Measurements from ENCODE around the gene SESTD1. TPM values are rescaled to one million over a fixed set of nuclear protein-coding genes. Genes with fewer than 3 reads are reported as not detected.

The SESTD1 gene
- total and polyA plus RNA-seq, 2 of the 13 experiments (the other 11 are each of a cell fraction or from before 2014, with no cell fraction given), result 74.4 to 101 TPM

- no peak for TF ChIP-seq ZNF674 (CRISPR knock-in tag; IDR thresholded peaks at IDR 0.05; ENCODE audit: low read depth)
- no peak for TF ChIP-seq SOX6 (IDR thresholded peaks at IDR 0.05)
- peak; percentile 62 for TF ChIP-seq SOX6 (CRISPR knock-in tag; IDR thresholded peaks at IDR 0.05)
- peak; percentile 75; the same call in 1 of the 2 replicates for TF ChIP-seq SOX5 (CRISPR knock-in tag; IDR thresholded peaks at IDR 0.05; ENCODE audit: borderline replicate concordance)
These were observed 84.4 kb downstream of the SESTD1 start (continued) for GRCh38 chr2:179180242-179180641.

- no peak overlapping the region for H3K27ac ChIP-seq (ENCODE audit: extremely low read length, insufficient read depth, low read length)
- POLR2A ChIA-PET, result no interaction called here
- no TSS peak for BruUV-seq (replicated peaks)
These were observed 84.9 kb downstream of the SESTD1 start for GRCh38 chr2:179179719-179180118.

GRCh38 chr2:179177694-179178093, 86.9 kb downstream of the SESTD1 start:
- intact Hi-C loops (cut with micrococcal nuclease; ENCODE audit: unreplicated experiment) (no loop called here), in situ Hi-C loops (cut with HindIII; ENCODE audit: extremely low pct_ligation_motif_present, low pct_unique_long_range_greater_than_20kb) (no loop called here)
- CTCF ChIA-PET (ENCODE audit: low intra/inter-chr PET ratio, low total read pairs), result no interaction called here
- BruUV-seq (replicated peaks), result no TSS peak
- Histone ChIP-seq H4K20me1 (ENCODE audit: insufficient read depth, low read length) (peaks cover 37% of the 10 kb centered on the region; the same call in 1 of the 2 replicates), H3K27ac (ENCODE audit: extremely low read length, insufficient read depth, low read length) (no peak overlapping the region), H3K27me3 (ENCODE audit: control insufficient read depth in 1 of 2, insufficient read depth in 2 of 2, low read length in 2 of 2) (no peaks in the 10 kb centered on the region), H3K9ac (ENCODE audit: insufficient read depth, low read depth, low read length) (no peak overlapping the region), H3K4me2 (ENCODE audit: low read depth, low read length) (no peak overlapping the region), H3K79me2 (ENCODE audit: insufficient read depth, low read length) (peaks cover 14% of the 10 kb centered on the region), H3K9me3 (ENCODE audit: low read length) (no peaks in the 10 kb centered on the region), H3K36me3 (replicated peaks in 1 of 2; ENCODE audit: control insufficient read depth in 1 of 2, insufficient read depth in 2 of 2, low read length in 2 of 2) (peaks cover 18 to 75% of the 10 kb centered on the region in 2 experiments), H3K4me1 (ENCODE audit: insufficient read depth, low read length) (peaks cover 44% of the 10 kb centered on the region), H3K4me3 (replicated peaks in 1 of 3; ENCODE audit: insufficient read depth in 1 of 3, low read depth in 2 of 3, low read length in 3 of 3) (no peak overlapping the region), H2AFZ (ENCODE audit: low read length) (no peak overlapping the region)
- FAIRE-seq, result no peak
- no peak for ATAC-seq
- no peak for DNase-seq (ENCODE audit: low spot score)
- POLR2A ChIA-PET, result no interaction called here
- 96% methylated on average over 1 of the region's 1 CpG for WGBS (ENCODE audit: low lambda C conversion rate)
- no peak for TF ChIP-seq HNRNPUL1 (IDR thresholded peaks at IDR 0.05; ENCODE audit: low read depth, low read length)
- no peak for TF ChIP-seq AHDC1 (CRISPR knock-in tag; IDR thresholded peaks at IDR 0.05; ENCODE audit: borderline replicate concordance)
- TF ChIP-seq ZNF543 (CRISPR knock-in tag; IDR thresholded peaks at IDR 0.05), result no peak
- TF ChIP-seq JUNB (CRISPR knock-in tag; IDR thresholded peaks at IDR 0.05; ENCODE audit: borderline replicate concordance), result no peak
- no peak for TF ChIP-seq ARNT2 (CRISPR knock-in tag; IDR thresholded peaks at IDR 0.05; ENCODE audit: low read depth)
- no peak for TF ChIP-seq GPN1 (CRISPR knock-in tag; IDR thresholded peaks at IDR 0.05; ENCODE audit: borderline replicate concordance)

More at GRCh38 chr2:179179719-179180118, 84.9 kb downstream of the SESTD1 start:
- Histone ChIP-seq H3K4me1 (ENCODE audit: insufficient read depth, low read length) (peaks cover 35% of the 10 kb centered on the region), H3K9ac (ENCODE audit: insufficient read depth, low read depth, low read length) (no peak overlapping the region), H3K27me3 (ENCODE audit: control insufficient read depth in 1 of 2, insufficient read depth in 2 of 2, low read length in 2 of 2) (no peaks in the 10 kb centered on the region), H3K4me3 (replicated peaks in 1 of 3; ENCODE audit: insufficient read depth in 1 of 3, low read depth in 2 of 3, low read length in 3 of 3) (no peak overlapping the region), H3K79me2 (ENCODE audit: insufficient read depth, low read length) (peaks cover 30% of the 10 kb centered on the region), H4K20me1 (ENCODE audit: insufficient read depth, low read length) (peaks cover 51% of the 10 kb centered on the region), H3K36me3 (replicated peaks in 1 of 2; ENCODE audit: control insufficient read depth in 1 of 2, insufficient read depth in 2 of 2, low read length in 2 of 2) (peaks cover 13 to 66% of the 10 kb centered on the region in 2 experiments), H2AFZ (ENCODE audit: low read length) (no peak overlapping the region), H3K9me3 (ENCODE audit: low read length) (no peaks in the 10 kb centered on the region), H3K4me2 (ENCODE audit: low read depth, low read length) (no peak overlapping the region)
- no peak for TF ChIP-seq ZNF883 (CRISPR knock-in tag; IDR thresholded peaks at IDR 0.05; ENCODE audit: not compliant biosample characterization)
- TF ChIP-seq ZMYM3 (CRISPR knock-in tag; IDR thresholded peaks at IDR 0.05), result peak; percentile 47; the same call in 1 of the 2 replicates
- no peak for DNase-seq (ENCODE audit: low spot score)
- 89% methylated on average over 2 of the region's 2 CpGs for WGBS (ENCODE audit: low lambda C conversion rate)
- FAIRE-seq, result no peak
- intact Hi-C loops (cut with micrococcal nuclease; ENCODE audit: unreplicated experiment), result no loop called here
- ATAC-seq, result no peak; the same call in 2 of the 3 replicates
- CTCF ChIA-PET (ENCODE audit: low intra/inter-chr PET ratio, low total read pairs), result no interaction called here
- in situ Hi-C loops (cut with HindIII; ENCODE audit: extremely low pct_ligation_motif_present, low pct_unique_long_range_greater_than_20kb), result no loop called here

All from HepG2 (cell line).